GM21360 (cell line): Measurements from ENCODE around the gene WDFY3.

Source experiments
- ATAC-seq: cut with Tn5 transposase; IDR thresholded peaks from one replicate; pipeline ENCODE4 v1.9.1; 2021; ENCODE audit warnings: mild to moderate bottlenecking, moderate library complexity; ENCODE audit not compliant: unreplicated experiment

Gene WDFY3, protein sequence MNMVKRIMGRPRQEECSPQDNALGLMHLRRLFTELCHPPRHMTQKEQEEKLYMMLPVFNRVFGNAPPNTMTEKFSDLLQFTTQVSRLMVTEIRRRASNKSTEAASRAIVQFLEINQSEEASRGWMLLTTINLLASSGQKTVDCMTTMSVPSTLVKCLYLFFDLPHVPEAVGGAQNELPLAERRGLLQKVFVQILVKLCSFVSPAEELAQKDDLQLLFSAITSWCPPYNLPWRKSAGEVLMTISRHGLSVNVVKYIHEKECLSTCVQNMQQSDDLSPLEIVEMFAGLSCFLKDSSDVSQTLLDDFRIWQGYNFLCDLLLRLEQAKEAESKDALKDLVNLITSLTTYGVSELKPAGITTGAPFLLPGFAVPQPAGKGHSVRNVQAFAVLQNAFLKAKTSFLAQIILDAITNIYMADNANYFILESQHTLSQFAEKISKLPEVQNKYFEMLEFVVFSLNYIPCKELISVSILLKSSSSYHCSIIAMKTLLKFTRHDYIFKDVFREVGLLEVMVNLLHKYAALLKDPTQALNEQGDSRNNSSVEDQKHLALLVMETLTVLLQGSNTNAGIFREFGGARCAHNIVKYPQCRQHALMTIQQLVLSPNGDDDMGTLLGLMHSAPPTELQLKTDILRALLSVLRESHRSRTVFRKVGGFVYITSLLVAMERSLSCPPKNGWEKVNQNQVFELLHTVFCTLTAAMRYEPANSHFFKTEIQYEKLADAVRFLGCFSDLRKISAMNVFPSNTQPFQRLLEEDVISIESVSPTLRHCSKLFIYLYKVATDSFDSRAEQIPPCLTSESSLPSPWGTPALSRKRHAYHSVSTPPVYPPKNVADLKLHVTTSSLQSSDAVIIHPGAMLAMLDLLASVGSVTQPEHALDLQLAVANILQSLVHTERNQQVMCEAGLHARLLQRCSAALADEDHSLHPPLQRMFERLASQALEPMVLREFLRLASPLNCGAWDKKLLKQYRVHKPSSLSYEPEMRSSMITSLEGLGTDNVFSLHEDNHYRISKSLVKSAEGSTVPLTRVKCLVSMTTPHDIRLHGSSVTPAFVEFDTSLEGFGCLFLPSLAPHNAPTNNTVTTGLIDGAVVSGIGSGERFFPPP (N-terminal part only)

DNA sequence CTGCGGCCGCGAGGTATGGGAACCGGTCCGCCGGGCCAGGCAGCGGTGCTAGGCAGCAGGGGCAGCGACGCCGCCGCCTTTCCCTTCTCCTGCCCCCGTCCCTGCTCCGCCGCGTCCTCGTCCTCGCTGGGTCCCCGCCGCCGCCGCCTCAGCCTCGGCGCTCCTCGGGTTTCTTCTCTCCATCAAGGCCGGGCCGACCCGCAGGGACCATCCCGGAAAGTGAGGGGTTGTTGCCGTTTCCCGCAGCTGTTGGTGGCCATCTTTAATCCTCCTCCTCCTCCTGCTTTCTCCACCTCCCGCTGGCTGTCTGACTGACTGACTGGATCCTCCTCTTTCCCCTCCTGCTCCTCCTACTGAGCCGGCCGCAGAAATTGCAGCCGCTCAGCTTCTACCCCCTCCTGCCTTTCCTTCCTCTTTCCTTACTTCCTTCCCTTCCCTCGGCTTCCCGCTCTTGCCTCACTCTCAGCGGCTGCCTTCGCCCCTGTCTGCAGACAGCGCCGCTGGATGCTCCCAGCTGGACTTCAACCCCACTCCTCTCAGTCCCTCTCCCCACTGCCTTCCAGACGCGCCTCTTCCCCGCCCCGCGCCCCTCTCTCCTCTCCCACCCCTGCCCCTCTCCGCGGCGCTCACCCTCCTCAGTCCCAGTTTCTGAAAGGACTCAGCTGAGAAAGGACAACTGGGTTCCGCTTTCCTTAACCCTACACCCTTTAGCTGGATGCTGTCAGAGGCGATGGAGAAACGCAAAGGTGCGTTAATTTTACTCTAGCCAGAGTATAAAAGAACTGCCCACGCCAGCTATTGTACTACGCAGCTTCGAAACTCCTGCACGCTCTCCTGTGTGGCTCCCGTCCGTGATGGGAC is at the start of gene WDFY3:
WDFY3 (minus strand) TSS at position 309 of the 861 bp plus-strand sequence. CDS start 106,099 bp downstream, outside the sequence.
- peak; percentile 81 for ATAC-seq

DNA sequence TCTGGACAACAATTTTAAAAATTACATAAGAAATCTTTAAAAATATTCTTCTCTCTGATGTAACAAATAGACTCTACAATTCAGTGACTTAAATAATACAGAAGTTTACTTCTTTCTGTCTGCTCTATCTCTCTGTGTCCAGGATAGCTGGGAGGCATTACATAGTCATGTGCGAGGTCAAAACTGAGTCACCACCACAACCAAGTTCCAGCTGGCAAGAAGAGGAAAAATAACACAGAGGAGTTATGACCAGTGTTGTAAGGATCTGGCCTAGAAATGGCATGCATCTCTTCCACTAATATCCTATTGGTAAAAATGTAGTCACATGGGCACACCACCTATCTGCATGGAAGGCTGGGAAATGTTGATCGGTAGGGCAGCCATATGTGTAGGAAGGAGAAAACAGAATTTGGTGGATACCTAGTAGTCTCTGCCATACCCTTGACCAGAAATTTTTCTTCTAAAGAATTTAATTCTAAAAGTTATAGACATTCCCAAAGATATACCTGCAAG is 39.4 kb upstream of the WDFY3 start:
- ATAC-seq = no peak

DNA sequence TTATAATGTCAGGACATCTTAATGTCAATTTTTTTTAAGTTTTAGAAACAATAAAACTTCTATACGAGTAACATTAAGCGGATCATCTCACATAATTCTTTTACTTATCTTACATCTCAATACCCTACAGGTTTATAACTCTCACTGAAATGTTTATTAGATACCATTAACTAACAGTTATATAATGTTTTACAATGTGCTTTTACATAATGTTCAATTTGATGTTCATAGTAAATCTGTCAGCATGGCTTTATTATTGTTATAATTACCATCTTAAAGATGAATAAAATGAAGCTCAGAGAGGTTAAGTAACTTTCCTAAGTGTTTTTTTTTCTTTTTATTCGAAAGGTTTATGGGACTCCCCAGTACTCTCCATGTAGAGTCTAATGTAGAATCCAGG is 33.9 kb upstream of the WDFY3 start:
- no peak for ATAC-seq

DNA sequence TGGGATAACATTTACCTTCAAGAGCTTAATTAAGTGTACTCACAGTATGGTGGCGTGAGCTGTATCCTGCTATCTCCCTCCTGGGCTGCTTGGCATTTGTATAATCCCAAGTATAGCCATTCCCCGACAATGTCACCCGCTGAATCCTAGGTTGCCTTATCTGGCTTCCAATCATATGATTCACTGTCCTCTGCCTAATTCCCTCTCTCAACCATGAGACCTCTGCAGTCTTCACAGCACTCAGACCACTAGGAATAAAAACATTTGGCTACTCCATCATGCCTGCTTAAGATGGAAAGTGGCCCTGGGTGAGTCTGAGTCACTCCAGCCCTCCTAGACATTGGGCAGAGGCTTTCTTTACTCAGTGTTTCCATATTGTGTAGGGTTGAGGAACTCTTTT is 28.9 kb upstream of the WDFY3 start:
- no peak for ATAC-seq

DNA sequence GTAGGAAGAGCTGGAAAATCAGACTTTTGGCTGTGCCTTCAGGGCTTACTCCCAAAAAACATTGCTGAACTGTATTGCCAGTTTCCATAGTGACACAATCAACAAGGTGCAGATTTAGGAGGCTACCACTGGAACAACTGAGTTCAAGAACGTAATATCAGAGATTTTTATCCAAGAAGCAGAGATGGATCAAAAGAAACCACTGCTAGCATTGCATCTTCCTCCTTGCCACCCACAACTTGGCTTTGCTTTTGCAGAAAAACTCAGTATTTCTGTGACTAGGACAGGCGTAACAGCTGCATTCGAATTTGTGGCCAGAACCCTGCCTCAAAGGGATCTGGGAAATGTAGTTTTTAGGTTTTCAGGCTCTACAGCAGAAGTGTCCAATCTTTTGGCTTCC is 27.8 kb upstream of the WDFY3 start:
- no peak for ATAC-seq

DNA sequence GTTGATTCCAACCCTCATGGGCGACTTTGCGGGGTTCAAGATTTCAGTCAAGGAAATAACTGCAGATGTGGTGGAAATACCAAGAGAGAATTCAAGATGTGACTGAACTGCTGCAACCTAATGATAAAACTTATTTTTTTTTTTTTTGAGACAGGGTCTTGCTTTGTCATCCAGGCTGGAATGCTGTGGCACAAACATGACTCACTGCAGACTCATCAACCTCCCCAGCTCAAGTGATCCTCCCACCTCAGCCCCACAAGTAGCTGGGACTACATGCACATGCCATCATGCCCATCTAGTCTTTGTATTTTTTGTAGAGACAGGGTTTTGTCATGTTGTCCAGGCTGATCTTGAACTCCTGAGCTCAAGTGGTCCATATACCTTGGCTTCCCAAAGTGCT is 19.5 kb upstream of the WDFY3 start:
- ATAC-seq = no peak

DNA sequence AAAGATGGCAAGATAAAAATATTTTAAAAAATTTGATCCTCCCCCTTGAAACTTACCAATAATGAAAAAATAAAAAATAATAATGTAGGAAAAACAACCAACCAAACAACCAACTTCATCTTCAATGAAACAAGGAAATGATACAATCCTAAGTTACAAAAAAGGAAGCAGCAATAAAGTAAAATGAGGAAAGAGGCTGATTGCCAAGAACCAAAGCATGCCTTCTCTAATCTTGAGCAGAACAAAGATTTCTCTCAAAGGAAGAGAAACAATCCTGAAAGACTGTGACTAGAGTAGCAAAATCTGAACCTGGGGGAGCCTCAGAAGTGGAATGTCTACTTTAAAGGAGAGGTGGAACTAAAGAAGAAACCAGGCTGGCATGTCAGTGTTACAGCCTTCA is 10.9 kb upstream of the WDFY3 start:
- ATAC-seq = no peak

DNA sequence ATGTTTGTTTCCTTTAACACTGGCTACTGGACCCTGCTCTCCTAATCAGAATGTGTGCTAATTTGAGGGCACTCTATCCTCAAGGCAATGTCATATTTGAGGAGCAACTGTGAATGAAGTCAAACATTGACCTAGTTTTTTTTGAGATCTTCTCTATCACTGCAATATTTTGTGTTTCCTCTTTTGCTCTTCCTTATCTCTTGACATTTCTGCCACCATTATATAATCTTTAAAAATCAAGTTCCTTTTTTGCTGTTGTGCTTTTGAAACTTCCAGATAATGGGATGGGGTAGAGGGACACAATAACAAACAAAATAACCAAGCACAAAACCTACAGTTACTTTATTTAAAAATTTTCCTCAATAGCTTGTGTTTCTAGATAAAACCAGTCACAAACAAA is 7.4 kb upstream of the WDFY3 start:
- ATAC-seq = no peak

DNA sequence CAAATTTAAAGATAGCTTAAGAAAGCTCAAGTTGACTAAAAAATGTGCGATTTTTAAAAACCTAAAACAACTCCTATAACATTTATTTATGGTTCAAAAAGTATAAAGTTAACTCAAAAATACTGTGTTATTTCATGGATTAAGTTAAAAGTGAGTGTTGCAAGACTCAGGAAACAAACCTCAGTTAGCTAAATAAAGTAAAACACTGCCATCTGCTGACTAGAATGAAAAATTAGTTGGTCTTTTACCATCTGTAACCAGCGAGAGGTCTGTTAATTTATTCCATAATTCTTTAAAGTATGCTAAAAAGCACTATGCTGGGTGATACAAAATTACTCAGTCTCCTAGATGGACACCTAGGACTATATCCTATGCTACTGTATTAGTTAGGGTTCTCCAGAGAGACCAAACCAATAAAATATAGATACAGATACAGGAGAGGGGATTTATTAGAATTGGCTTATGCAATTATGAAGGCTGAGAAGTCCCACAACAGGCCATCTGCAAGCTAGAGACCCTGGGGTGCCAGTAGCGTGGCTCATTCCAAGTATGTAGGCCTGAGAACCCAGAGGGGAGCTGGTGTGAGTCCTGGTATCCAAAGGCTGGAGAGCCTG is 4.9 kb upstream of the WDFY3 start:
- ATAC-seq = no peak

DNA sequence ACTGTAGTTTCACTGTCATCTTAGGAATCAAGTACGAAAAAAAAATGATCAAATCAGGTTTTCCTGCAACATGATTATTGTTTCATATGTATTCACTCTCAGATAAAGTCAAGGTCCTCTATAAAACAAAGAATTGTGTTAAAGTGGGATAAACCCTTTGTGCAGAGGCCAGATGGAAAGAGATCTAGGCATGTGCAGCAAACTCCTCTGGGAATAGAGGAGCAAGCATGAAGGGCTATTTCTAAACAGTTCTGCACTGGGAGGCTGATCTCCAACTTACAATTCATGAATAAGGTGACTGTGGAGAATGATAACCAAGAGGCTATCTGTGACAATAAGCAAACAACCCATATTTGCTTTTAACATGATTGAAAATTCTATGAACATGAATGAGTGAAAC is 2.4 kb upstream of the WDFY3 start:
- no peak for ATAC-seq

DNA sequence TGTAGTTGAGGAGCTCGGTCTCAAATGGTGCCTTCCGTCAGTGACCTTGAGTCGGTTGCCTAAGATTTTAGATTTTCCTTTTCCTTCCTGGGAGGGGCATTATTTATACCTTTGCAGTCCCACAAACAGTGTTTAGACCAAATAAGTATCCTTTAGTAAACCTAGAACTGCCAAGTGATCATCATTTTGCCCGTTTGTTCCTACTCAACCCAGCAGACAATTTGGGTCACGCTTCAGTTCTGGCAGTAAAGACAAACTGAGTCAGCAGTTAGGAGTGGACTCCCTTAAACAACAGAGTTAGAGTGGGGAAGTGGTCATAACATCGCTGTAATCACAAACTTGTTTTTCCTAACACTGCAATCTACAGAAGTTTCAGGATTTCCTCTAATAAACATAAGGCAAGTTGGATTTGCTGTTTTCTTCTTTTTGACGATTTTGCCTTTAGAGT is 777 bp upstream of the WDFY3 start:
- no peak for ATAC-seq

DNA sequence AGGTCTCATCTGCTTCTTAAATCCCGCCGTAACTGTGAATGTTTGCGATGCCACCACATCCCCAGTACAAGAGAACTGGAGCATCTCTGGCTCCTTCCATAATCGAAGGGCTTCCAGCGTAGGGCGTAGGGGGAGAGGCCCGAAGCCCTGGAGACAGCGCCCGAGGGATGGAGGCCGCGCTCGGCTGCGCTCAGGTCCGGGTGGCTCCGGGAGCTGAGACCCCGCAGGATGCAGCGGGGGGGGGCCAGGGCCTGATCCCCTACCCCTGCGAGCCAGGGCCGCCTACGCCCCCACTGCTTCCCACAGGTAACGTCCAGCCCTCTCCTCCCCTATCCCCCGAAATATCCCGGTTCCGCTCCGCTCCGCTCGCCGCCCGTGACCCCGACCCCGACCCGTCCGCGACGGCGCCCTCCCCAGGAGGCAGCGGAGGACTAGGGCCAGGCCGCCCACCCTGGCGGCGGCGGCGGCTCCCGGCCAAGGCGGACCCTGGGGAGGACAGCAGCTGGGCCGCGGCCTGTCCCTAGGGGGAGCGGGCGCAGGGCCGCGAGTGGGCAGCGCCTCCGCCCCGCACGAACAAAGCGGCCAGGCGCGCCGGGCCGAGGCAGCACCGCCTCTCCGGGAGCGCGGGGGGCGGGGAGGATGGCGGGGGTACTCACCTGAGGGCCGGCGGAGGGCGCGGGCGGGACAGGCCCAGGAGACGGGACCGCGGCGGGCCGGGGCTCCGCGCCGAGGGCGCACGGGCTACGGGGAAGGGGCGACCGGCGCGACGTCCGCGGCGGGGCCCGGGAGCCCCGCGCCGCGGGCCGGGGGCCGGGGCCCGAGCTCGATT is 723 bp downstream of the WDFY3 start:
- peak; percentile 22 for ATAC-seq

DNA sequence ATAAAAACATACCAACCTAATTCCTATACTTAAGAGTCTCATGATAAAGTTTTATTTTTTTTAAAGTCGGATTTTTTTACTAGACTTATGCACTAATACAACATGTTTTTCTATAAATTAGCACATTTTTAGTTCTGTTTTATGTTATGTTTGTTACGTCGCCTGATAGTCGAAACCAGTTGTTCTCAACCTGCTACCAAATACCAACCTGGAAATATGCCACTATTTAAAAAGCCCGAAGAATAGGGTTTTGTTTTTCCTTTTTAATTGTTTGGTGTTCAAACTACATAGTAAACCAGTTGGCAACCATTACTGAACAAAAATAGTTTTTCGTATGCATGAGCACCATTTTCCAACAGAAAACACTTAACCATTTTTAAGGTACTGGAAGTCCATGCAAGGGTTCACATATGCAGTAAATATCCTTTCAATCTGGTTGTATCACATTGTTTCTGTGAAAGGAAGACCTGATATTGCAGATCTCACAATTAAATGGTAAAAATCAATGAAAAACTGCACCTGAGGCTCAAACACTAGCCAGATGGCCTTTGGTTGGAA is 1.4 kb downstream of the WDFY3 start:
- no peak for ATAC-seq

DNA sequence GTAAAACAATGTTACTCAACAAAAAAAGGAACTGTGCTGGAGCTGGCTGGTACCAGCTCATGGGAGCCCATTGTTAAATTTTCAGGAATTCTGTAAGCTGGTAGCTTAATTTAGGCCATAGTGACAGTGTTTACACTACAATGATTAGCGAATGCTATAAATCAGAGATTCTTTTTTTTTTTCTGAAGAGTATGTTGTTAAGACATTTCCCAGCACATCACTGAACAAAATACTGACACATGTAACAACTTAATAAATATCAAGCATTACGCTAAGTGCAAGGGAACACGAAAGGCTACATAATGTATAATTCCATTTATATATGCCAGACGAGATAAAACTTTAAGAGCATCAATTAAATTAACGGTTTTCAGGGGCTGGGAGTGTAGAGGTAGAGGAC is 4.4 kb downstream of the WDFY3 start:
- no peak for ATAC-seq

DNA sequence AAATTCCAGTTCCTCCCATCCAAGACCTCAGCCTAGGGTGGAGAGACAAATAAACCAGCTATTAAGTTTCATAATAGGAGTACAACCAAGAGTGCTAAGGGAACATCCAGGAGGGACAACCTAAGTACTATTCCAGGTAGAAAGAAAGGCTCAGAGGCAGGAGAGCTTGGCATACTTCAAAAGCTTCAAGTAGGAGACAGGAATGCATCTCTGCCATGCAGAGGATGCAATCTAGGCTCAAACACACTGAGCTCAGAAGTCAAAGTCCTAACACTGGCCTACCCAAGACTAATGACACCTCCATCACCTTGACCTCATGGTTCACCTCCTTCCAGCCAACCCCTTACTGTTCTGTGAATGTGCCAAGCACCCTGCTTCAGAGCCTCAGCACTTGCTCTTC is 8.1 kb downstream of the WDFY3 start:
- no peak for ATAC-seq

DNA sequence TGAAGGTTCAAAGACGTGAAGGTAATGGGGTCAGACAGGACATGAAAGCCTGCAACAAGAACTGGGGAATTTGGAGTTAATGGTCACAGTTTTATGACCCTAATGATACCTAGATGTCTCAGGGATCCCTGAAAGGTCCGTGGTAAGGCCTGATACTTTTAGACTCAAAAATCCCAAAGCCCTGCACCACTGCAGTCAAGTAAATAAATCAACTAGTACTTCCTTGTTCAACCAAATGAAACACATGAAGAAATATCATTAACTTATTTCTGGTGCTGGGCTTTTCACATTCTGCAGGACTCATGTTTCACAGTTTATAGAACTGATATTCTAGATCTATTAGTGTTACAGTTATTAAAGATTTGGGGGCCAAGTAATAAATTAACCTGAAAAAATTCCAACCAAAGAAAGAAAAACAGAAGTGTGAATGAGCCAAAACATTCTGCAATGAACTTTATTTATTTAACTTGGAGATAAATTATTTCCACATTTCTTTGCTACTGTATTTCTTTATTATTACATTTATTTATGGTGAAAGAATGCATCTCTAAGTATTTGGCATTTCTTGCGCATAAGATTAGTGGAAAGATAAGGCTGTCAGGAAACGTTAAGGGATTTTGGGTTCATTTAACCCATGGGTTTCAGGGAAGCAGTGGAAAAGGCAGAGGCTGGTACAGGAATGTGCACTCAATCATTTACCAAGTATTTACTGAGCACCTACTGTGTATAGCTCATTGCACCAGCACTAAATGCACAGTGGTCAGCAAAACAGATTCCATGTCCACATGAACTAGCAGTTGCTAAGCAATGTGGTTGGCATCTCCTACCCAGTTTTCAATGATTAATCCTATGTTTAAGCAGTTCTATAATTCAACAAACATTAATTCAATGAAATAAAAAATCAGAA is 8.7 kb downstream of the WDFY3 start:
- ATAC-seq = no peak

DNA sequence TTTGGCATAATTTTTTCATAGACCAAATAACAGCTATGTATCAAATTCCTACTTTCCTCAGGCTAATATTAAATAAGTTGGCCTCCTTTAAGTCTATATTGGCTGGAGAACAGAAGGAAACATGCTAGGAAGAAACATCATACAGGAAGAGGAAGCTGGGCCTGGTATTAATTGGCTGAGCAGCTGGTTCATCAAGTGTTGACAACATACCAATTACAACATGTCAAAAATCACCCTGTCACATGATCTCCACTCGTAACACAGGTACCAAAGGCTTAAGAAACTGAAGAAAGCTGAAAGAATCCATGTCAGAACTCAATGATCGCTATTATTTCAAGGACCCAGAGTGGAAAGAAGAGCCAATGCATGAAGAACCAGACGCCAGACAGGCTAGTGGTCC is 10.5 kb downstream of the WDFY3 start:
- no peak for ATAC-seq
